B cell (primary cell): ENCODE measurements around the gene CPNE1. TPM values are rescaled to one million over a fixed set of nuclear protein-coding genes. Genes with fewer than 3 reads are reported as not detected.
"Not testable (repeated sequence)": the region's sequence is repeated elsewhere in the genome, so short reads cannot be mapped to it uniquely, and the experiment has no call there.

ENCODE experiments used
- ATAC-seq: fragments of 200-7000 bp; cut with Tn5 transposase; one replicate; pipeline ENCODE4 v1.10.0; 2021; ENCODE audit warnings: low read depth, mild to moderate bottlenecking, moderate number of reproducible peaks, moderate library complexity
- CTCF ChIA-PET: fragments of 350-600 bp; sonication (Branson Sonifier 250); formaldehyde crosslinking; loops from one replicate; lab custom pipeline; 2021; ENCODE audit warnings: antibody characterized with exemption, inconsistent platforms; lab: Charles Lee
- POLR2A ChIA-PET: fragments of 350-600 bp; sonication (Branson Sonifier 250); formaldehyde crosslinking; loops from one replicate; lab custom pipeline; 2021; ENCODE audit warnings: antibody characterized with exemption; lab: Charles Lee
- DNase-seq: peaks from one replicate; pipeline ENCODE4 v3.0.0; 2013
- H2AFZ ChIP-seq: 2 replicates; pipeline ENCODE4 v1.6.1; 2012; ENCODE audit warnings: mild to moderate bottlenecking, low read depth, low read length; ENCODE audit not compliant: insufficient read depth, poor library complexity, severe bottlenecking
- H3K27ac ChIP-seq, 2 donors: 1 replicate in 1 of 2; 2 replicates in 1 of 2; pipeline ENCODE4 v1.5.1; 2012 to 2013; ENCODE audit warnings: low read length in 2 of 2, mild to moderate bottlenecking in 2 of 2, moderate library complexity in 1 of 2
- H3K27me3 ChIP-seq, 4 experiments: fragments of 200-600 bp in 1 of 4; sonication (generic) in 1 of 4; replicated peaks in 1 of 4; 1 replicate in 2 of 4; 2 replicates in 2 of 4; pipeline versions ENCODE4 v1.6.1 to v1.7.0; 2013 to 2016; ENCODE audit warnings: low read length in 3 of 4, mild to moderate bottlenecking in 2 of 4, mixed read lengths in 1 of 4, moderate library complexity in 1 of 4; ENCODE audit not compliant: insufficient read depth in 4 of 4, control insufficient read depth in 3 of 4; ENCODE audit errors: control extremely low read depth in 1 of 4
- H3K36me3 ChIP-seq, 2 experiments: replicated peaks in 1 of 2; 1 replicate in 1 of 2; 2 replicates in 1 of 2; pipeline versions ENCODE4 v1.6.1 to v1.7.1; 2013; ENCODE audit warnings: low read length in 1 of 2; ENCODE audit not compliant: insufficient read depth in 2 of 2, control insufficient read depth in 1 of 2; ENCODE audit errors: control extremely low read depth in 1 of 2, extremely low read depth in 1 of 2
- H3K4me1 ChIP-seq, 2 donors: fragments of 200-600 bp in 1 of 2; sonication (generic) in 1 of 2; 1 replicate in 1 of 2; 2 replicates in 1 of 2; pipeline versions ENCODE4 v1.5.1 to v1.6.1; 2013 to 2017; ENCODE audit warnings: low read length in 2 of 2; ENCODE audit not compliant: control insufficient read depth in 2 of 2, insufficient read depth in 2 of 2
- H3K4me2 ChIP-seq: replicated peaks from 2 replicates; pipeline ENCODE3; 2012; ENCODE audit warnings: mild to moderate bottlenecking, low read depth, low read length; ENCODE audit not compliant: poor library complexity, severe bottlenecking
- H3K4me3 ChIP-seq, 5 experiments: fragments of 200-600 bp in 1 of 5; sonication (generic) in 1 of 5; 1 replicate in 3 of 5; 2 replicates in 2 of 5; pipeline versions ENCODE4 v1.5.1 to v1.7.0; 2011 to 2016; ENCODE audit warnings: low read length in 4 of 5, mild to moderate bottlenecking in 4 of 5, low read depth in 2 of 5, control low read depth in 1 of 5, moderate library complexity in 1 of 5; ENCODE audit not compliant: insufficient read depth in 1 of 5; ENCODE audit errors: control extremely low read depth in 1 of 5, extremely low read depth in 1 of 5
- H3K79me2 ChIP-seq: fragments of 200-600 bp; sonication (generic); one replicate; pipeline ENCODE4 v1.6.0; 2016; ENCODE audit warnings: low read length; ENCODE audit not compliant: control insufficient read depth, insufficient read depth
- H3K9ac ChIP-seq: fragments of 200-600 bp; sonication (generic); 2 replicates; pipeline ENCODE4 v1.6.1; 2017; ENCODE audit warnings: mild to moderate bottlenecking, low read length, moderate library complexity
- H3K9me3 ChIP-seq, 3 donors: one replicate each; pipeline versions ENCODE4 v1.6.1 to v1.7.1; 2013; ENCODE audit warnings: low read length in 2 of 3; ENCODE audit not compliant: control insufficient read depth in 2 of 3, insufficient read depth in 1 of 3; ENCODE audit errors: control extremely low read depth in 1 of 3
- H4K20me1 ChIP-seq: 2 replicates; pipeline ENCODE4 v1.6.0; 2012; ENCODE audit warnings: mild to moderate bottlenecking, low read length; ENCODE audit not compliant: insufficient read depth, control insufficient read depth, poor library complexity, severe bottlenecking
- H3K27ac Mint-ChIP-seq: one replicate; pipeline ENCODE4 v1.8.0; 2021; ENCODE audit warnings: mixed read lengths
- H3K27me3 Mint-ChIP-seq: one replicate; pipeline ENCODE4 v1.8.0; 2021; ENCODE audit warnings: mixed read lengths
- H3K4me1 Mint-ChIP-seq: one replicate; pipeline ENCODE4 v1.8.0; 2021; ENCODE audit warnings: mixed read lengths
- H3K4me3 Mint-ChIP-seq: one replicate; pipeline ENCODE4 v1.8.0; 2021; ENCODE audit warnings: mixed read lengths
- H3K9me3 Mint-ChIP-seq: one replicate; pipeline ENCODE4 v1.8.0; 2022; ENCODE audit warnings: mixed read lengths; ENCODE audit not compliant: insufficient read depth
- CTCF ChIP-seq: fragments of 200-600 bp; IDR thresholded peaks from one replicate; pipeline ENCODE4 v1.8.0; 2022; ENCODE audit warnings: antibody characterized with exemption, mild to moderate bottlenecking
- EZH2 ChIP-seq: IDR thresholded peaks from 2 replicates; pipeline ENCODE4 v1.6.1; 2012; ENCODE audit warnings: borderline replicate concordance, low read depth, mild to moderate bottlenecking, moderate library complexity, low read length; ENCODE audit not compliant: insufficient read depth, poor library complexity, severe bottlenecking
- WGBS: methylation state at CpG from one replicate; pipeline ENCODE4 v1.1.5; 2013; ENCODE audit warnings: missing lambda C conversion rate; ENCODE audit not compliant: insufficient coverage; 5-methylcytosine and 5-hydroxymethylcytosine counted together
- intact Hi-C: fragments of 100-400 bp; cut with micrococcal nuclease; formaldehyde crosslinking; loops from one replicate; pipeline ENCODE4 v1.10.0; 2022
- polyA plus RNA-seq: library from polyadenylated mRNA; depleted of rRNA; stranded (reverse); fragments of >200 nt; gene quantifications from 2 replicates; pipeline ENCODE4 v1.2.3, GENCODE V29; 2012
- total RNA-seq, 2 donors: library from RNA; stranded (reverse); fragments of 120-200 nt in 1 of 2; gene quantifications; 1 replicate in 1 of 2; 2 replicates in 1 of 2; pipeline versions ENCODE4 v1.2.3 to v1.2.4, GENCODE V29; 2013 to 2022

The CPNE1 gene
- total and polyA plus RNA-seq, 2 donors (not counting 1 experiment from before 2014, with no cell fraction given) = 321 to 323 TPM

DNA sequence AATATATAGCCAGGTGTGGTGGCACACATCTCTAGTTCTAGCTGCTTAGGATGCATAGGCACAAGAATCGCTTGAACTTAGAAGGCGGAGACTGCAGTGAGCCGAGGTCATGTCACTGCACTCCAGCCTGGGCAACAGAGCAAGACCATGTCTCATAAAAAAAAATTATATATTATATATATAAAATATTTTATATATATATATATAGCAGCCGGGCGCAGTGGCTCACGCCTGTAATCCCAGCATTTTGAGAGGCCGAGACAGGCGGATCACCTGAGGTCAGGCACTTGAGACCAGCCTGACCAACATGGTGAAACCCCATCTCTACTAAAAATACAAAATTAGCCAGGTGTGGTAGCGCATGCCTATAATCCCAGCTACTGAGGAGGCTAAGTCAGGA, 20.7 kb upstream of the CPNE1 start:
- H3K27ac Mint-ChIP-seq, H3K27me3 ChIP-seq, H3K4me1 Mint-ChIP-seq, H3K4me1 ChIP-seq, H3K27ac ChIP-seq, H3K9me3 ChIP-seq, H3K27me3 Mint-ChIP-seq, CTCF ChIA-PET, H3K4me2 ChIP-seq, H3K4me3 ChIP-seq, H3K9me3 Mint-ChIP-seq, H3K9ac ChIP-seq, POLR2A ChIA-PET, DNase-seq, H3K4me3 Mint-ChIP-seq, H3K79me2 ChIP-seq, intact Hi-C loops, ATAC-seq, H2AFZ ChIP-seq, H4K20me1 ChIP-seq: not testable (repeated sequence)
- H3K36me3 ChIP-seq = peaks cover 6 to 28% of the 10 kb centered on the region in 2 experiments
- WGBS = no CpG with 5 or more reads among the region's 9 CpGs

DNA sequence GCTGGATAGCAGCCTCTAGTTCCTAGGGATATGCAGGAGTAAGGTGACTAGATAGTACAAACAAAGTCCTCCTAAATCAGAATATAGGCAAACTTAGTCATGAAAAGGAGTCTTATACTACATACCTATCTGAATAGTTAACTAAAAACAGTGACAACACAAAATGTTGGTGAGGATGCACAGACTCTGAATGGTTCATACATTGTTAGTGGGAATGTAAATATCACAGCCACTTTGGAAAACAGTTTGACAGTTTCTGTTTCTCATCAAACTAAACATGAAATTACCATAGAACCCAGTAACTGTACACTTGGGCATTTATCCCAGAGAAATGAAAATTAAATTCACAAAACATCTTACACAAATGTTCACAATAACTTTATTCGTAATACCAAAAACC, 17.3 kb upstream of the CPNE1 start:
- ATAC-seq = no peak
- CTCF ChIA-PET = no interaction called here

More for the DNA sequence above, 17.3 kb upstream of the CPNE1 start:
- Histone ChIP-seq H3K79me2 (no peaks in the 10 kb centered on the region), H3K4me3 (no peak overlapping the region), H3K9me3 (no peaks in the 10 kb centered on the region), H3K27ac (no peak overlapping the region), H3K4me2 (no peak overlapping the region), H4K20me1 (no peaks in the 10 kb centered on the region), H2AFZ (no peak overlapping the region), H3K9ac (no peak overlapping the region), H3K36me3 (peaks cover 0 to 12% of the 10 kb centered on the region in 2 experiments), H3K4me1 (peaks cover 10% of the 10 kb centered on the region in 2 donors), H3K27me3 (no peaks in the 10 kb centered on the region)
- Mint-ChIP-seq H3K4me1 (peaks cover 16% of the 10 kb centered on the region), H3K27ac (no peak overlapping the region), H3K9me3 (no peaks in the 10 kb centered on the region), H3K4me3 (no peak overlapping the region), H3K27me3 (no peaks in the 10 kb centered on the region)
- no peak for DNase-seq
- 100% methylated on average over 1 of the region's 1 CpG for WGBS
- intact Hi-C loops = no loop called here
- no peak for TF ChIP-seq EZH2
- no peak for TF ChIP-seq CTCF
- POLR2A ChIA-PET = interaction anchor here (0.7 kb wide), 2 partner anchors 11 to 137 kb away, joined by 3 read pairs; no protein-coding TSS in a partner anchor
